T-helper 1 cell treated with Interleukin-12 subunit alpha and Interleukin-12 subunit beta and Interleukin-4 antibody, amounts not matched to agents 30 ng/mL and 1 ng/mL, for 36 hours (primary cell): ENCODE results near the gene TNRC6A. TPM values are rescaled to one million over a fixed set of nuclear protein-coding genes. Genes with fewer than 3 reads are reported as not detected.
"Not testable (repeated sequence)": the region's sequence is repeated elsewhere in the genome, so short reads cannot be mapped to it uniquely, and the experiment has no call there.

Experiments used
- intact Hi-C: fragments of 100-400 bp; cut with micrococcal nuclease; formaldehyde crosslinking; loops from one replicate; pipeline ENCODE4 v1.15.1; 2024
- total RNA-seq: library from RNA; stranded (reverse); gene quantifications from 2 replicates; pipeline ENCODE4 v1.2.3, GENCODE V29; 2022

TNRC6A gene
- total RNA-seq, 1 donor from 2014 or later: 51.1 TPM

DNA sequence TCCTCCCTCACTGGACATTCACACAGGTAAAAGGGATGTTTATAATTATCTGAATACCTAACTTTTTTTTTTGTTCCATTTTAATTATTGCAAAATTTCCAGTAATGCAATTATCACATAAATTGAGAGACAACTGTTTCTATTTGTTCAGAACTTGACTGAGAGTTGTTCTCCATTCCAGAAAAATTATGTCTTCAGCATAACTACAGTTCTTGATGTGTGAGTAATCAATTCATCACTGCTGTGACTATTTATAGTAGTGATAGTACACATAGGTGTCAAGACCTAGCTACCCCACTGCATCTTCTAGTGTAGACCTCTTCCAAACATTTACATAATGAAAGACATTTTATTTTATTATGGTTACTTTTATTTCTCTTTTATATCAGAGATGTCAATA lies 5.8 kb upstream of the TNRC6A start:
- intact Hi-C loops: loop anchor here (10.0 kb wide), 1 partner anchor 879 kb away; no protein-coding TSS in a partner anchor

DNA sequence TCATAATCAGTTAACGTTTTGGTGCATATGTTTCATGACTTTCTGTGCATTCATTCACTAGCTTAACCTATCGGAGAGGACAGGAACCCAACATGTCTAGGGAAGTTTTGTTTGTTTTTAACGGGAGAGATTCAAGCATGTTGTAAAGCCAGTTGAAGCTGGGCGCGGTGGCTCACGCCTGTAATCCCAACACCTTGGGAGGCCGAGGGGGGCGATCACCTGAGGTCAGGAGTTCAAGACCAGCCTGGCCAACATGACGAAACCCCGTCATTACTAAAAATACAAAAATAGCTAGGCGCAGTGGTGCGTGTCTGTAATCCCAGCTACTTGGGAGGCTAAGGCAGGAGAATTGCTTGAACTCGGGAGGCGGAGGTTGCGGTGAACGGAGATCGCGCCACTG lies 1.4 kb upstream of the TNRC6A start:
- intact Hi-C loops: loop anchor here (10.0 kb wide), 1 partner anchor 883 kb away; no protein-coding TSS in a partner anchor

DNA sequence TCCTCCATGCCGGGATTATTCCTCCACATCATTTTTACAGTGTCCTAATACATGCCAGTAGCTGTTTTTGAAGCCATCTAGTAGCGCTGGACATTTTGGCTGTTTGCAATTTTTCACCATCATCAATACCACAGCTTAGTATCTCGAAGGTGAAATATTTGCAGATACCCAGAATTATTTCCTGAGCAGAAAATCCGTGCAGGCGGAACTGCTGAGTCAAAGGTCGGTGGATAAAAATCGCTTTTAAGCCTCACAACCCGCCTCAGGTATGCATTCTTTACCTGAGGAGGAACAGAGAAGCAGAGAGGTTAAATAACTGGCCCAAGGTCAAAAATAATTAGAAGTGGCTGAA lies 584 bp upstream of the TNRC6A start:
- intact Hi-C loops: loop anchor here (1.0 to 10.0 kb wide), 3 partner anchors 190 to 884 kb away; partner anchors contain the start of gene RBBP6

DNA sequence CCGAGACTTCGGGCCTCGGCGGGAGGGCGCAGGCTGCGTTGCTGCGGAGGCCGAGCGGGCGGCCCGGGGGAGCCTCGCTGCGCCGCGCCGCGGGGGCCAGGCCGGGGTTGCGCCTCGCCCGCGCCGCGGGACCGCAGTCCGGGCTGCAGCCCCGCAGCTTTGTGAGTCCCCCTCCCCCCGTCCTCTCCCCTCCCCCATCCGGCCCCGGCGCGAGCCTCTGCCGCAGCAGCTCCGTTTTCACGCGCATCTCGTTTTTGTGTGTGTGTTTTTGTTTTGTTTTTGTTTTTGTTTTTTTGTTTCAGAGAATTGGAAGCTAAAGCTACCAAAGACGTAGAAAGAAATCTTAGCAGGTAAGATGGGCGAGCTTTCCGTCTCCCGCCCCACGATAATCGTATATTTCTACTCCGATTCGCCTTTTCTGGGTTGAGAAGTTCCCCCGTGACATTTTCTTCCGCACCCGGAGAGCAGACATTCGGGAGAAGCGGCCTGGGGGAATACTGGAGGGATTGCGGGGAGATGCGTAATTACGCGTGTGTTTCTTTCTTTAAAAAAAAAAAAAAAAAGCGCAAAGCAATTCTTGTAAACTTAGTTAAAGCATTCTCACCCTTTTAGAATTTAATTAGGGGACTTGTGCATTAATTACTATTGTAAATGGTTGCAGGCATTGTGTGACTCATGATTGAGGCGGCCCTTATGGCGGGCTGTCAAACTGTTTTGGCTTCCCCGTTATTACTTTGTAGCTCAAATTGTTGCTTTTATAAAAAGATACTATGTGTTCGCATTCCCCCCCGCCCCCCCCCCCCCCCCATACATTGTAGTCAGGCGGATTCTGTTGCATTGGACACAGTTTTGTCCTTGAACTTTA lies 732 bp downstream of the TNRC6A start:
- intact Hi-C loops: loop anchor here (1.0 to 10.0 kb wide), 8 partner anchors 37 to 1088 kb away; partner anchors contain the start of genes DCTN5, PALB2, RBBP6 and ZKSCAN2

DNA sequence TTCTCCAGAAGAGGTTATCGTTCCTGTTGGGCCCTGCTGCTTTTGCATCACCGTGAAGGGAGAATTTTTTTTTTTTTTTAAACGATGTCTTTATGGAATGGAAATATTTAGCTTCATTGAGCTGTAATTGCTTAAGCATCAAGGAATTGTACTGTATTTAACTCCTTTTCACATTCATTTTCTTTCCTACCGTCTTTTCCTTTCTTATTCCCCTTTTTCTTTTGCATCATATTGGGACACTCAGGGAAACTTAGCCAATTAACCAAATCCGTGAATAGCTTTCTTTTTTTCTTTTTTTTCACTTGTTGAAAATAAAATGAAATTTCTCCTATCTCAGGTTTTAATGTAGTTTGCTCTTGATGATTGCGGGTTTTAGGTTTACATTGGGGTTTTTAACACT lies 1.5 kb downstream of the TNRC6A start:
- intact Hi-C loops: loop anchor here (1.0 to 10.0 kb wide), 5 partner anchors 36 to 1089 kb away; partner anchors contain the start of genes DCTN5, PALB2 and ZKSCAN2

DNA sequence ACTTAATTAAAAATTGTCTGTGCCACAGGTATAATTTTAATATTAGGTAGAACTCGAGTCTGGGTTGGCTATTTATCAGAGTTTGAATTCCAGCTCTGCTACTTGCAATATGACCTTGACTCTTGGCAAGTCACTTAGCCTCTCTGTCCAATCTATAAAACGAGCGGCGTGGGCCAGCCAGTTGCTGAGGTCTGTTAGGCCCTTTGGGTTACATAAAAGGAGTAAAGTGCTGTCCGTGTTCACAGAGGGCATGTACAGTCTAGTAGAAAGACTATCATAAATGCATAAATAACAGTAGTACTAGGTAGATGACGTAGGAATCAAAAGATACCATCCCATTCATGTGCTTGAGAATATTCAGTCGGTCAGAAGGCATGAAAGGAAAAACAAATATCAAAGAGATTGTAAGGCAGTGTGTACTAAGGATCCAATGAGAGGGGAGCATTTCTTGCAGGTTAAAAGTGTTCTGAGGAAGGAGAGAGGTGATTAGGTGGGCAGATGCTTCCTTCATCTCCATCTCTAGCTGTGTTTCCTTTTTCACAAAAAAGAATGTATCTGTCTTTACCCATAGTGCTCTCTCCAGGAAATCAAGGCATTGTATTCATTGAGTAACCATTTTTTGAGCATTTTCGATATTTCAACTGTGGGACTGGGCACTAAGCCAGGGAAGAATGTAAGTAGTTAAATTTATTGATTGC lies 2.4 kb downstream of the TNRC6A start:
- intact Hi-C loops: loop anchor here (2.0 to 10.0 kb wide), 5 partner anchors 35 to 1090 kb away; partner anchors contain the start of genes DCTN5, PALB2 and ZKSCAN2

DNA sequence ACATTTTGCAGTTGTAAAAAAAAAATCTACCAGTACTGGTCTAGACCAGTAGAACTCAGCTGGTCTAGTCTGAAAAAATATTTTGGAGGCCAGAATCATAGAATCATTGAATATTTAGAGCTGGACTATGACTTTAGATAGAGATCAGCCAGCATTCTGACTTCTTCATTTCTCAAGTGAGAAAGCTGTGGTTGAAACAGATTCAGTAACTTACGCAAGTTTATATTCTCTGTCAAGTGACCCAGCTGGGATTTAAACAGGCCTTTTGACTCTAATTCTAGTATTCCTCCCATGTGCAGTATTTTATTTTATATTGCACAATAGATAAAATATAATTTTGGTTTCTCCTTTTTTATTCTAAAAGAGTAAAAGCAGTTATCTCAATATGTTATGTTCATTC lies 4.9 kb downstream of the TNRC6A start:
- intact Hi-C loops: loop anchor here (5.0 to 10.0 kb wide), 4 partner anchors 33 to 1092 kb away; partner anchors contain the start of genes DCTN5, PALB2 and ZKSCAN2

DNA sequence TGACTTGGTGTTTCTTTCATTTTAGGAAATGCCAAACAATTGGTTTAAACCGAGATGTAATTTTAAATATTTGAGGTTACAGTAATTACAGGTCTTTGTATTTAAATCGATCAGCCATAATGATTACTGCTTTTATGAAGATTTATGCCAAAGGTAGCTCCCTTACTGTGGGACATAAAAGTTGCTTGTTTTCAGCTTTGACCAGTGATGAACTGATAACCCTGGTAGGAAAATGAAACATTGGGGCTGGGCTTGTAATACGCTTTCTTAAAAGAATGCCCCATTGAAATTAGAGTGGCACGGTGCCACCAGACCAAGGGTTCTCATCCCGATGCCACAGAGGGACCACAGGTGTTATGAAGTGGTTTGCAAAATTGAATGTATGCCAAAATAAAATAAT lies 7.3 kb downstream of the TNRC6A start:
- intact Hi-C loops: loop anchor here (10.0 kb wide), 1 partner anchor 518 kb away; the partner anchor contains the start of gene ZKSCAN2

DNA sequence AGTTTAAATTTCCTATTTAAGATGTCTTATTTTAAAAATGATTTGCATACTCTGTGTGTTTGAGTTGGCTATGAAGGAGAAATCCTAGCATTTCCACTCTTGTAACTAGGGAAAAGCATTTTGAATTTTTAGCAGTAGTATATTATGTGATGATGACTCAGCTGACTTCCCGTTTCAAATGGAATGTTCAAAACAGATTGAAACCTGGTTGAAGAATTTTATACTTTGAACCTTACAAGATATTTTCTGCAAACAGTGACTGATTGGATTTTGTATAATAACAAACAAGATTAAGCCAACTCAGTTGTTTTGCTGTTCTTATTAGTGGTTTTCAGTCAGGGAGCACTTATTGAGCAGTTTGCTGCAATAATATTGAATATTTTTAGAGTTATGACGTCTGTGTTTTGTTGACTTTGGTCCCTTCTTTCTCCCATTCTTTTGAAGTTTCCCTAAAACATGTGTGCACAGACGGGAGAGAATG lies 8.0 kb downstream of the TNRC6A start:
- intact Hi-C loops: loop anchor here (10.0 kb wide), 1 partner anchor 517 kb away; the partner anchor contains the start of gene ZKSCAN2

DNA sequence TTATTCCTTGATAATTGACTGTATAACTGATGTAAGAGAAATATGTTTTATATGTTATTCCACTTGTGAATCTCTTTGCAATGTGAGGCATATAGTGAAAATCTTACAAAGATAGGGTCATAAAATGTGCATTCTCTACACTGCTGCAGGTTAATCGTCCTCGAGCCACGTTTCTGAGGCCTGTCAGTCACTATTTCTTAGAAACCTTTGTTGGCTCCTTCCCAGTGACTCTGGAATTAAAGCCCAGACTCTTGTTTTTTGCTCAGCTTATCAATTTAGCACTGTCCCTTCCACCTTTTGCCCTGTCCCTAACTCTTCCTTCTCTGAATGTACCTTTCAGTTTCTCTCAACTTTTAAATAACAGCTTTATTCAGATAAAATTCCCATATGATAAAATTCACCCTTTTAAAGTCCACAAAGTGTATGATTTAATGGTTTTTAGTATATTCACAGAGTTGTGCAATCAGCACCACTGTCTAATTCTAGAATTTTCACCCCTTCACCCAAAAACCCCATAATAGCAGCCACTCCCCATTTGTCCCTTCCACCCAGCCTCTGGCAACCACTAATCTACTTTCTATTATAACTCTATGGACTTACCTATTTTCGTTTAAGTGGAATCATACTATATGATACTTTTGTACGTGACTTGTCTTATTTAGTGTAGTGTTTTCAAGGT lies 8.6 kb downstream of the TNRC6A start:
- intact Hi-C loops: loop anchor here (10.0 kb wide), 1 partner anchor 517 kb away; the partner anchor contains the start of gene ZKSCAN2

DNA sequence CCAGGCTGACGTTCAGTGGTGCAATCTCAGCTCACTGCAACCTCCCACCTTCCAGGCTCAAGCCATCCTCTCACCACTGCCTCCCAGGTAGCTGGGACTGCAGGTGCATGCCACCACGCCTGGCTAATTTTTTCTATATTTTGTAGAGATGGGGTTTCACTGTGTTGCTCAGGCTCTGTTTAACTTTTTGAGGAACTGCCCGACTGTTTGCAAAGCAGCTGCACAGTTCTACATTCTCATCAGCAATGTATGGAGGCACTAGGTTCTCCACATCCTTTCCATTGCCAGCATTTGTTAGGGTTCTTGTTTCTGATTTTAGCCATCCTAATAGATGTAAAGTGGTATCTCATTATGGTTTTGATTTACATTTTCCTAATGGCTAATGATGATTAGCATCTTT lies 9.4 kb downstream of the TNRC6A start:
- intact Hi-C loops: loop anchor here (10.0 kb wide), 1 partner anchor 516 kb away; the partner anchor contains the start of gene ZKSCAN2

DNA sequence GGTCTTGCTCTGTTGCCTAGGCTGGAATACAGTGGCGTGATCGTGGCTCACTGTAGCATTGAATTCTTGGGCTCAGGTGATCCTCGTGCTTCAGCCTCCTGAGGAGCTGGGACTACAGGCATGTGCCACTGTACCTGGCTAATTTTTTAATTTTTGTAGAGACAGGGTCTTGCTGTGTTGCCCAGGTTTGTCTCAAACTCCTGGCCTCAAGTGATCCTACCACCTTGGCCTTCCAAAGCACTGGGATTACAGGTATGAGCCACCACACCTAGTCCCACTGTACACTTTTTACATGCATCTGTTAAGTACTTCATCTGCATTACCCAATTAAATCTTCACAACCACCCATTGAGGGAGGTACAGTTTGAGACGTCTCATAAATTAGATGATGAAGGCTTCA lies 12.4 kb downstream of the TNRC6A start:
- intact Hi-C loops: no loop called here

DNA sequence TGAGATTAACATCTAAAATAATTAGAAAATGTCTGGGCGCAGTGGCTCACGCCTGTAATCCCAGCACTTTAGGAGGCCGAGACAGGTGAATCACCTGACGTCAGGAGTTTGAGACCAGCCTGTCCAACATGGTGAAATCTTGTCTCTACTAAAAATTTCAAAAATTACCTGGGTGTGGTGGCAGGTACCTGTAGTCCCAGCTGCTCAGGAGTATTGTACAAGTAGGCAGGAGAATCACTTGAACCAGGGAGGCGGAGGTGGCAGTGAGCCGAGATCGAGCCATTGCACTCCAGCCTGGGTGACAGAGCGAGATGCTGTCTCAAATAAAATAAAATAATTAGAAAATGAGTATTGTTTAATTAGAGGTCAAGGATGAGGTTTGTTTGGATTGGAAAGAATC lies 13.2 kb downstream of the TNRC6A start:
- intact Hi-C loops: loop anchor here (1.0 kb wide), 1 partner anchor 13 kb away; no protein-coding TSS in a partner anchor

DNA sequence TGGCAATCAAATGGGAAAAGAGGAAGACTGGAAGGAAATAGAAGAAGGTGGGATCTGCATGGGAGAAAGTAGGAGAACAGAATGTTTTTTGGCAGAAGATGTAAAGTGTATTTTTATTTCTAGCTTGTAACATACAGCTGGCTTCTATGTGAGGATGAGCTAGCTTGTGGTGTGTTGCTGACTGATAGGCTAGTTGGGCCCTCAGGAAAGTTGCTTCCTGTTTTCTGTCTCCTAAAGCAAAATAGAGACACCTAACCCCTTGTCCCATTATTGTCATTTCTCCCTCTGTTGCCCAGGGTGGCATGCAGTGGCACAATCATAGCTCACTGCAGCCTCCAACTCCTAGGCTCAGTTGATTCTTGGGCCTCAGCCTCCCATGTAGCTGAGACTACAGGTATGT lies 15.9 kb downstream of the TNRC6A start:
- intact Hi-C loops: no loop called here

DNA sequence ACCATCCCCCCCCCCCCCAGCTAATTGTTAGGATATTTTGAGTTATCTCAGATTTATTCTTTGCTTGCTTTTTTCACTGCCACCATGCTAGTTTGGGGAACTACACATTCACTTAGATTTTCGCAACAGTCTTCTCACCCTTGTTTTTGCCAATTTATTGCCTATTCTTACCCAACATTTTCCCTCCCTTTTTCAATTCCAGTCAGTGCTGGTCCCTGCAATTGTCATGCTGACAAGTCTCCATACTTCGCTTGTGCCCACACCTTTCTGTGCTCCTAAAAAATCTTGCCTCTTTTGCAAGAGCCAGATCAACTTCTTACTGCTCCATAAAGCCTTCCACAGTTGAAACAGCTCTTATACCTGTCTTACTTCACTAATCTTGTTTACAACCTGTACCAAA lies 16.3 kb downstream of the TNRC6A start:
- intact Hi-C loops: no loop called here

DNA sequence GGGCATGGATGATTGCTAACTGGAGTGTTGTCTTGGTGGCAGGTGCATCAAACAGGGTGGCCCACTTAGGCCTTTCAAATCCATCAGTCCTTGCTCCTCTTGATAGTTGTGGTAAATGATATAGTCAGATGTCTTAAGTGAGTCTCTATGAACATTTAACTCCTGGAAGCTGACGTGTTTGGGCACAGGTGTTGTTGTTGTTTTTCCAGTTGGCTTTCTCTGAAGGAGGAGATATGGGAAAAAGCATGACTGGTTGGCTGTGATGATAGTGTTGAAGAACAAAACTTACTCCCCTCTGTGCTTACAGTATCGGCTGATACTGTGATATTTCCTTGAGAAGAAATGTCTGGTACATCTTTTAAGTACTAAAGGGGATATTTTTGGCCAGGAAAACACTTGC lies 18.0 kb downstream of the TNRC6A start:
- intact Hi-C loops: no loop called here

DNA sequence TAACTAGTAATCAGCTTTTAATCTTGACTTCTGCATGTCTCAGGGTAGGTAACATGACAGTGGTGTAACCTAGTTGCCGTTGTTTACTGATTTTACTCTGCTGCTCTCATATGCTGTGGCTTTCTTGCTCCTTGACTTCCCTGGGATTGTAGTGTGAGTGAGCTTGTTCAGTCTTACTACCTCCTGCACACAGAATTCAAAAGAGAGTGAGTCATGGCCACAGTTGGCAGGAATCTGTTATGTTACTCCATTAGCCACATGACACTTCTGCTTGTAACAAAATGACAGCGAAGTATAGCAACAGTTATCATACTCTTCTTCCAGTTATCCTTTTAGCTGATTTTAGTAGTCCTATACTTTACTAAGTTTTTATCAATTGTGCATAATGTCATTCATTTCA lies 18.8 kb downstream of the TNRC6A start:
- intact Hi-C loops: no loop called here

DNA sequence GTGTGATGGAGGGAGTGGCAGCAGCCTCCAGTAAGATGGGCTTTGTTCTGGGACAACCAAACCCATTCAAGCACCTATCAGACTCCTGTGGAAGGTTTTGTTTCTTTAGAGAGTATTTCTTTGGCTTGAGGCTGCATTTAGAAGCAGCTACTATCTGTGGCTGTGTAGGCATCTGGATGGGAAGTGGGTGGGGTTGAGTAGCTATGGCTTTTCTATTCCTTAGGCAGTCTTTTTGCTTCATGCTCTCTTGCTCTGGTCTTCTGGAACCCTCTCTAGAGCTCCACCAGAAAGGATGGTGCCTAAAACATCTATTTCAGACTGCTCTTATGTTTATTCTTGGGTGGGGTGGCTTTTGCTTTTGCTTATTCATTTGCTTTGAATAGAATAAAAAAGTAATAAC lies 19.9 kb downstream of the TNRC6A start:
- intact Hi-C loops: no loop called here

DNA sequence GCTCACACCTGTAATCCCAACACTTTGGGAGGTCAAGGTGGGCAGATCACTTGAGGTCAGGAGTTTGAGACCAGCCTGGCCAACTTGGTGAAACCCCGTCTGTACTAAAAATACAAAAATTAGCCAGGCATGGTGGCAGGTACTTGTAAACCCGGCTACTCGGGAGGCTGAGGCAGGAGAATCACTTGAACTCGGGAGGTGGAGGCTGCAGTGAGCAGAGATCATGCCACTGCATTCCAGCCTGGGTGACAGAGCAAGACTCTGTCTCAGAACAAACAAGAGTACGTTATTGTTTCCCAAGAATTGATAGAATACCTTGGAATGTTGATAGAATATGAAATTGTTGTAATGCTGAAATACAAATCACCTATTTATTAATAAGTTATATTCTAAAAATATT lies 20.4 kb downstream of the TNRC6A start:
- intact Hi-C loops: not testable (repeated sequence)

DNA sequence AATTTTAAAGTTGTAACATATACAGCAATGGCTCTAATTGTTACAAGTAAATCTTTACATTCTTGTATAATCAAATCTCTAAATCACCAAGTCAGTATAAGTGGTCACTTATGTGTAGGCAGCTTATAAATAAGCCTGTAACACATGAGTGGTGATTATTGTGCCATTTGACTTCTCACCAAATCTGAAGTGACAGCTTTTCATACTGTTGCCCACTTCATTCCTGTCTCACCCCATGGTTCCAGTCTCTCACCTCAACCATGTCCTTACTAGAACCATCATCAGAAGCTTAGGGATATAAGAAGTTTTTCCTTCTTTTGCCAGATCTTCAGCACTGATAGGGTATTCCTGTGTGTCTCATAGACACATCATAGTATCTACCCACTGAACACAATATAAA lies 23.5 kb downstream of the TNRC6A start:
- intact Hi-C loops: no loop called here

DNA sequence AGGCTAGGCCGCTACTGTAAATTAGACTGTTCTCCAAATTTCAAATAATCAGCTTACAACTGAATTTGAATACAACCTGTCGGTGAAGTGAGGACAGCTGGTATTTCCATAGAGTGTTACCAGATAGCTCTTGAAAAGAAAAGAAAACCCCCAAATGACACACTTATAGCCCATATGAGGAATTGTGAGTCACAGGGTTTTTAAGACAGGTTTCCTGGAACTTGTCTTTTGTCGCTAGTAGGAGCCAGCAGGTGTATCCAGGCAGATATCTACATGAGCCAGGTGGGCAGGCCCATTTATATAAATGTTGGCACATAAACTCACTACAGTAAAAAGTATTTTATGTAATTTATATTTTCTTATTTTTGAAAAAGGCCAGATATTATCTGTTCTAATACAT lies 24.0 kb downstream of the TNRC6A start:
- intact Hi-C loops: no loop called here
